CD4-positive, alpha-beta T cell treated with Interleukin-15 for 1 hour (primary cell): ENCODE data around the gene MUL1.

Source experiments
- DNase-seq: peaks from one replicate; pipeline ENCODE4 v3.0.0-alpha.2; 2020

The MUL1 gene

GRCh38 chr1:20484519-20485462 lies 23.2 kb downstream of the MUL1 start:
- DNase-seq: no peak

GRCh38 chr1:20483833-20484518 lies 24.0 kb downstream of the MUL1 start:
- no peak for DNase-seq

- no peak for DNase-seq
Observed at GRCh38 chr1:20483098-20483832, 24.7 kb downstream of the MUL1 start.

GRCh38 chr1:20481643-20482498 lies 26.1 kb downstream of the MUL1 start:
- no peak for DNase-seq

GRCh38 chr1:20480951-20481617 lies 26.9 kb downstream of the MUL1 start:
- no peak for DNase-seq

- DNase-seq: no peak
Observed at GRCh38 chr1:20480243-20480944, 27.6 kb downstream of the MUL1 start.

GRCh38 chr1:20479840-20480239 lies 28.1 kb downstream of the MUL1 start:
- no peak for DNase-seq

GRCh38 chr1:20478057-20478635 lies 29.8 kb downstream of the MUL1 start:
- no peak for DNase-seq

- DNase-seq: no peak
Observed at GRCh38 chr1:20477348-20478056, 30.4 kb downstream of the MUL1 start.

GRCh38 chr1:20476265-20477038 lies 31.5 kb downstream of the MUL1 start:
- no peak for DNase-seq

GRCh38 chr1:20474996-20475395 lies 33.0 kb downstream of the MUL1 start:
- no peak for DNase-seq

GRCh38 chr1:20474333-20474975 lies 33.5 kb downstream of the MUL1 start:
- DNase-seq: no peak

- DNase-seq: no peak
Observed at GRCh38 chr1:20473894-20474293, 34.1 kb downstream of the MUL1 start.

- DNase-seq: no peak
Observed at GRCh38 chr1:20472860-20473711, 34.9 kb downstream of the MUL1 start.

- DNase-seq: no peak
Observed at GRCh38 chr1:20472121-20472520, 35.8 kb downstream of the MUL1 start.

GRCh38 chr1:20470194-20470593 lies 37.8 kb downstream of the MUL1 start:
- no peak for DNase-seq

GRCh38 chr1:20469406-20470076 lies 38.4 kb downstream of the MUL1 start:
- DNase-seq: no peak
